ENCODE measurements around the gene PDXK.

PDXK gene

DNA sequence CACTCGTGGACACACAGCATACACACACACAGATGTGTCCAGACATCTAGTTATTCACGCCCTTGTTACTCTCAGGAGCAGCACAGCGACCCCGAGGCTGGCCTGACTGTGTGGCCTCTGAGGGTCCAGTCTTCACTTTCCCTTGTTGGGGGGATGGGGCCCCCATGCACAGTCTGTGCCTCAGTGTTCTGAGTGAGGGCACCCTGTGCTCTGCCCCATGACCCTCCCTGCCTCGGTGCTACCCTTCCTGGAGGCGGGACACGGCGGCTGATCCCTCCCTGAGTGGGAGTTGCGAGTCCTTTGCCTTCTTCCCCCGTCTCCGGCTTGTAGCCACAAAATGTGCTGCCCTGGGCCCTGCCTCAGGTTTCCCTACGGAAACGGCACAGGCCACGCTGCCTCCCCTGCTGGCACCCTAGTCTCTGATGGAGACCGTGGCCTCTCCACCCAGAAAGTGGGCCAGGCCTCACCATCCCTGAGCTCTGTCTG lies 48.6 kb downstream of the PDXK start:
- TF ChIP-seq, protein P1, sequence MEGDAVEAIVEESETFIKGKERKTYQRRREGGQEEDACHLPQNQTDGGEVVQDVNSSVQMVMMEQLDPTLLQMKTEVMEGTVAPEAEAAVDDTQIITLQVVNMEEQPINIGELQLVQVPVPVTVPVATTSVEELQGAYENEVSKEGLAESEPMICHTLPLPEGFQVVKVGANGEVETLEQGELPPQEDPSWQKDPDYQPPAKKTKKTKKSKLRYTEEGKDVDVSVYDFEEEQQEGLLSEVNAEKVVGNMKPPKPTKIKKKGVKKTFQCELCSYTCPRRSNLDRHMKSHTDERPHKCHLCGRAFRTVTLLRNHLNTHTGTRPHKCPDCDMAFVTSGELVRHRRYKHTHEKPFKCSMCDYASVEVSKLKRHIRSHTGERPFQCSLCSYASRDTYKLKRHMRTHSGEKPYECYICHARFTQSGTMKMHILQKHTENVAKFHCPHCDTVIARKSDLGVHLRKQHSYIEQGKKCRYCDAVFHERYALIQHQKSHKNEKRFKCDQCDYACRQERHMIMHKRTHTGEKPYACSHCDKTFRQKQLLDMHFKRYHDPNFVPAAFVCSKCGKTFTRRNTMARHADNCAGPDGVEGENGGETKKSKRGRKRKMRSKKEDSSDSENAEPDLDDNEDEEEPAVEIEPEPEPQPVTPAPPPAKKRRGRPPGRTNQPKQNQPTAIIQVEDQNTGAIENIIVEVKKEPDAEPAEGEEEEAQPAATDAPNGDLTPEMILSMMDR (conservative IDR thresholded peaks at IDR 0.05; ENCODE audit: low read depth, low read length) = no peak
- DNase-seq (ENCODE audit: low read depth) = no peak
- H3K4me3 ChIP-seq (ENCODE audit: low read depth, low read length) = no peak overlapping the region

DNA sequence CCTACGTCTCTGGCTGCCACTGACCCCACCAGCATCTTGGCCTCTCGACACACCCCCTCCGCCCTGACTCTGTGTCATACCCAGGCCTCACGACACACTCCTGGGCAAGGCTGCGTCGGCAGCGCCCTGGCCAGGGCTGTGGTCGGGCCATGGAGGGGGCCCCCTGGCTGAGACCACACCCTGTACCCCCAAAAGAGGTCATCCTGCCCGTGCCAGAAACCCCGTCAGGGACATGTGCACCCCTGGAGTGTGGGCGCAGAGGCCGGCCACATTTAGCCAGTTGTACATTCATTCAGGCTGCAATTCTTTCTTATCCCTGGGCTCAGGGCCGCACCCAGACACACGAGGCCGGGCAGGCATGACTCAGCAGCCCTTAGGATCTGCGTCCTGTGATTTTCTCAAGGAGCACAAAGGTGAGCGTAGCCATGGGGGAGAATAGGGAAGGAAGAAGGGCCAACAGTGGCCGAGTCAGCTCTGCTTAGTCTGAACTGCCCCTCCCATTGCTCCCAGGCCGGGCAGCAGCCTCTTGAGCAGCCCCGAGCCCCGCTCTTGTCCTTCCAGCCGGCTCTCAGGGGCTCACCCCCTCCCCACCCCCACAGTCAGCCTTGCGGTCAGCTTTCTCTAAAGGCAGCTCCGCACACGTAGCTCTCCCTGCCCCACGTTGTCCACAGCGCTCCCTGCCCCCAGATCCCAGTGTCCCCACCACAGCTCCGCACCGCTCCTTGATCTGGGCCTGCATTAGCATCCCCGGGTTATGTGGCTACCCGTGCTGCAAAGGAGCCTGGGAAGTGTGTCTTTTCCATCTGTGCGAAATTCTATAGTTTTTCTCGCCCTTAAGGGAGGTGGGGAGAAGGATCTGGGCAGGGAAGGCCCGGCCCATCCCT lies 49.3 kb downstream of the PDXK start:
- TF ChIP-seq, protein P1 (conservative IDR thresholded peaks at IDR 0.05; ENCODE audit: low read depth, low read length) = no peak
- peak; percentile 87 for DNase-seq (ENCODE audit: low read depth)
- no peak overlapping the region for H3K4me3 ChIP-seq (ENCODE audit: low read depth, low read length)

DNA sequence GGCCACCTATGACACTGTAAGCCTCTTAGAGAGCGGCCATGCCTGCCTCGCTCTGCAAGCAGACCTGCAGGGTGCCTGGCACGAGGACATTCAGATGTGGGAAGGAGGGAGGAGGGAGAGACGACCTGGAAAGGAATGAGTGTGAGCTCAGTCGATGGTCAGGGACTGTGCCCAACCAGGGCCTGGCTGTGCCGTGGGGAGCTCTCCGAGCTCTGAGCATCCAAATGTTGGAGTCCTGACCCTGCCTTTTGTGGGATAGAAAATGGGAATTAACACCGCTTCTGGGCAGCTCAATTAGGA lies 49.9 kb downstream of the PDXK start:
- H3K4me3 ChIP-seq (ENCODE audit: low read depth, low read length) = no peak overlapping the region
- TF ChIP-seq, protein P1 (conservative IDR thresholded peaks at IDR 0.05; ENCODE audit: low read depth, low read length) = no peak
- peak; percentile 42 for DNase-seq (ENCODE audit: low read depth)

DNA sequence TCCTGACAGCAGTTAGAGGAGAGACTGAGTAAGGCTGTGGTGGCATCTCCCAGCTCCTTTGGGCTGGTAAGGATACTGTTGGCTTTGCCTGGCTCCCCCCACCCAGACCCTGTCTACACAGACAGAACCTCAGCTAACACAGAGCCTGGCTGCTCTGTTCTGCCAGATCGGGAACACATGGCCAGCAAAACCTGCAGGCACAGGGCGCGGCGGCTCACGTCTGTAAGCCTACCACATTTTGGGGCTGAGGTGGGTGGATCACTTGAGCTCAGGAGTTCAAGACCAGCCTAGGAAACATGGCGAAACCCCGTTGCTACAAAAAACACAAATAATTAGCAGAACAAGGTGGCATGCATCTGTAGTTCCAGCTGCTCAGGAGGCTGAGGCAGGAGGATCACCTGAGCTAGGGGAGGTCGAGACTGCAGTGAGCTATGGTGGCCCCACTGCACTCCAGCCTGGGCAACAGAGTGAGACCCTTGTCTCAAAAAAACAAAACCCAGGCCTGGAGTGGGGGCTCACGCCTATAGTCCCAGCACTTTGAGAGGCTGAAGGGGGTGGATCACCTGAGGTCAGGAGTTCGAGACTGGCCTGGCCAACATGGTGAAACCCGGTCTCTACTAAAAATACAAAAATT lies 50.5 kb downstream of the PDXK start:
- TF ChIP-seq, protein P1 (conservative IDR thresholded peaks at IDR 0.05; ENCODE audit: low read depth, low read length) = no peak
- no peak for DNase-seq (ENCODE audit: low read depth)
- H3K4me3 ChIP-seq (ENCODE audit: low read depth, low read length) = no peak overlapping the region

DNA sequence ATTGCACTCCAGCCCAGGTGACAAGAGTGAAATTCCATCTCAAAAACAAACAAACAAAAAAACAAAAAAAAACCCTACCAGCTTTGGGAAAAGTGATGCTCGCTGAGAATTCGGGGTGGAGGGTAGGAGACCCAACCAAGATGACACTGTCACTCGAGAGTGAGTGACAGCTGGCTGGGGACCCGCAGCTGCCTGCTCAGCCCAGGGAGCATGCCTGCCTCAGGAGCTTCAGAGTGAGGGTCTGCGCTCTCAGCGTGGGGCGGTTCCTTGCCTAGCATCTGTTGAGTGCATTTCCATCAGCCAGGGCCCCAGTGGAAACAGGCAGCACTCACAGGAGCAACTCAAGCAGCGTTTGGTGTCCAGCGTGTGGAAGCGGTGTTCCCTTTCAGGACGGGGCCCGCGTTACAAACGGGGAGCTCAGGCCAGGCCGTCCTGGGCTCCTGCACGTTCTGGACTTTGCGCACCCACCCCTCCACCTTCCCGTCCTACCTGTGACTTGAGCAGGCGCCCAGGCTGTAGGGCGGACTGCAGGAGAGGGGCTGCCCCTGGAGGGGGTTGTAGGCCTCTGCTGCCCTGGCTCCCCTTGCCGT lies 51.2 kb downstream of the PDXK start:
- no peak overlapping the region for H3K4me3 ChIP-seq (ENCODE audit: low read depth, low read length)
- no peak for DNase-seq (ENCODE audit: low read depth)
- TF ChIP-seq, protein P1 (conservative IDR thresholded peaks at IDR 0.05; ENCODE audit: low read depth, low read length) = no peak

DNA sequence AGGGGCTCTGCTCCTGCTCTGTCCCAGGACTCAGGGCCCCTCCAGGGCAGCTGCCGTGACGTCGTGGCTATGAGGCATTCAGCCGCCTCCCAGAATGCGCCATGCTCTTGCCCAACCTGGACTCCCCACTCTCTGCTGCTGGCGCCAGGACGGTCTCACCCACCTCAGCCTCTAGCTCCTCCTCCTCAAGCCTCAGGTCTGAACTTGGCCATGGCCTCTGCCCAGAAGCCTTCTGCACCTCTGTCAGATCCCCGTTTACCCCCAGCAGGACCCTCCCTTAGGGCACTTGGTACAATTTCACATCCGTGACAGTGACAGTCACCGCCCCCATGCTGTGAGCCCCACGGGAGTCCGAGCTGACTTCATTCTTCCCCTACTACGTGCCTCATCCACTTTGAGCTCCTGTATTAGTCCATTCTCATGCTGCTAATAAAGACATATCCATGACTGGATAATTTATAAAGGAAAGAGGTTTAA lies 52.3 kb downstream of the PDXK start:
- TF ChIP-seq, protein P1 (conservative IDR thresholded peaks at IDR 0.05; ENCODE audit: low read depth, low read length) = no peak
- H3K4me3 ChIP-seq (ENCODE audit: low read depth, low read length) = no peak overlapping the region
- no peak for DNase-seq (ENCODE audit: low read depth)
